Tibial artery (tissue), 4 donors: ENCODE data around the gene UBXN2A.

Source experiments
- DNase-seq, 2 donors: peaks; one replicate each; pipeline ENCODE4 v3.0.0-alpha.2; 2019
- H3K27ac ChIP-seq, 2 donors: fragments of 200-600 bp; sonication (generic) in 1 of 2; 1 replicate in 1 of 2; 2 replicates in 1 of 2; pipeline ENCODE4 v1.5.1; 2018 to 2019; ENCODE audit warnings: mild to moderate bottlenecking in 1 of 2
- H3K27me3 ChIP-seq, 2 donors: fragments of 200-600 bp; sonication (generic) in 1 of 2; one replicate each; pipeline versions ENCODE4 v1.5.1 to v1.6.0; 2016 to 2019
- H3K36me3 ChIP-seq, 3 donors: fragments of 200-600 bp; sonication (generic) in 2 of 3; one replicate each; pipeline ENCODE4 v1.5.1; 2016 to 2019; ENCODE audit warnings: mild to moderate bottlenecking in 2 of 3
- H3K4me1 ChIP-seq, 4 donors: fragments of 200-600 bp; sonication (generic) in 2 of 4; 1 replicate in 3 of 4; 2 replicates in 1 of 4; pipeline ENCODE4 v1.5.1; 2016 to 2019
- H3K4me3 ChIP-seq, 2 donors: fragments of 200-600 bp; sonication (generic) in 1 of 2; 1 replicate in 1 of 2; 2 replicates in 1 of 2; pipeline ENCODE4 v1.5.1; 2018 to 2019; ENCODE audit warnings: mild to moderate bottlenecking in 2 of 2
- H3K9me3 ChIP-seq, 3 donors: fragments of 200-600 bp; sonication (generic) in 1 of 3; one replicate each; pipeline ENCODE4 v1.5.1; 2016 to 2019
- CTCF ChIP-seq, 2 experiments: fragments of 200-600 bp in 1 of 2; fragments of 450-650 bp in 1 of 2; IDR thresholded peaks; one replicate each; pipeline ENCODE4 v1.5.1; 2017 to 2019; ENCODE audit warnings: antibody characterized with exemption in 2 of 2, mild to moderate bottlenecking in 1 of 2, moderate library complexity in 1 of 2
- intact Hi-C: fragments of 100-400 bp; cut with DNase I; formaldehyde crosslinking; loops from one replicate; pipeline ENCODE4 v1.15.0; 2023; ENCODE audit warnings: low total_unique reads

Gene UBXN2A

DNA sequence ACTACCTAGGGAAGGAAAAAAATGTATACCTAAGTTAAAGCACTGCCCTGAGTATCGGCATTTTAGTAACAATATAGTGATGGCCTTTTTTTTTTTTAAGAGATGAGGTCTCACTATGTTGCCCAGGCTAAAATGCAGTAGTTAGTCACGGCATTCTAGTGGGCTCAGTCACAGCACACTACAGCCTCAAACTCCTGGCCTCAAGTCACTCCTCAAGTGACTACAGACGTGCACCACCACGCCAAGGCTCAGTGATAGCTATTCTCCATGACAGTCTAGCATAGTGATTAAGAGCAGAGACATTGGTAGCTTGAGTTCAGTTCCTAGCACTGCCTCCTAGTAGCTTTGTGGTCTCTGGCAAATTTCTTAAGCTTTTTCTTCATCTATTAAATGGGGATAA, 27.6 kb downstream of the UBXN2A start:
- no peaks in the 10 kb centered on the region for H3K27me3 ChIP-seq
- DNase-seq = no peak
- peaks cover 16 to 24% (median 16%) of the 10 kb centered on the region in 3 donors for H3K36me3 ChIP-seq
- intact Hi-C loops = no loop called here
- TF ChIP-seq CTCF (IDR thresholded peaks at IDR 0.05) = no peak
- H3K27ac ChIP-seq = no peak overlapping the region
- H3K4me1 ChIP-seq = no peaks in the 10 kb centered on the region
- H3K4me3 ChIP-seq = no peak overlapping the region
- no peaks in the 10 kb centered on the region for H3K9me3 ChIP-seq

GRCh38 chr2:23976883-23977282, 36.6 kb downstream of the UBXN2A start:
- intact Hi-C loops = no loop called here
- Histone ChIP-seq H3K27me3 (no peaks in the 10 kb centered on the region), H3K27ac (no peak overlapping the region), H3K4me3 (no peak overlapping the region), H3K9me3 (no peaks in the 10 kb centered on the region), H3K36me3 (peaks cover 31 to 61% (median 38%) of the 10 kb centered on the region in 3 donors), H3K4me1 (no peaks in the 10 kb centered on the region)
- TF ChIP-seq CTCF (IDR thresholded peaks at IDR 0.05) = no peak
- no peak for DNase-seq

GRCh38 chr2:23988371-23988770, 48.1 kb downstream of the UBXN2A start:
- intact Hi-C loops = no loop called here

GRCh38 chr2:23992931-23993330, 52.7 kb downstream of the UBXN2A start:
- Histone ChIP-seq H3K27ac (no peak overlapping the region), H3K4me1 (no peaks in the 10 kb centered on the region)

More at GRCh38 chr2:23988371-23988770, 48.1 kb downstream of the UBXN2A start:
- peak; percentile 6 to 8 for TF ChIP-seq CTCF (IDR thresholded peaks at IDR 0.05)
- Histone ChIP-seq H3K27ac (no peak overlapping the region), H3K27me3 (no peaks in the 10 kb centered on the region), H3K4me3 (no peak overlapping the region), H3K36me3 (peaks cover 15 to 40% (median 37%) of the 10 kb centered on the region in 3 donors), H3K9me3 (no peaks in the 10 kb centered on the region), H3K4me1 (no peaks in the 10 kb centered on the region)
- DNase-seq = no peak

GRCh38 chr2:23993736-23994269, 53.5 kb downstream of the UBXN2A start:
- Histone ChIP-seq H3K4me1 (no peaks in the 10 kb centered on the region), H3K27me3 (no peaks in the 10 kb centered on the region), H3K4me3 (no peak overlapping the region), H3K36me3 (peaks cover 0 to 15% (median 8%) of the 10 kb centered on the region in 3 donors), H3K9me3 (no peaks in the 10 kb centered on the region), H3K27ac (no peak overlapping the region)
- intact Hi-C loops = no loop called here
- DNase-seq = no peak
- TF ChIP-seq CTCF (IDR thresholded peaks at IDR 0.05) = no peak

More at GRCh38 chr2:23992931-23993330, 52.7 kb downstream of the UBXN2A start:
- Histone ChIP-seq H3K36me3 (peaks cover 0 to 12% (median 9%) of the 10 kb centered on the region in 3 donors), H3K27me3 (no peaks in the 10 kb centered on the region), H3K9me3 (no peaks in the 10 kb centered on the region), H3K4me3 (no peak overlapping the region)
- no peak for DNase-seq
- intact Hi-C loops = no loop called here
- no peak for TF ChIP-seq CTCF (IDR thresholded peaks at IDR 0.05)

GRCh38 chr2:23994567-23994966, 54.3 kb downstream of the UBXN2A start:
- Histone ChIP-seq H3K4me3 (no peak overlapping the region), H3K27ac (no peak overlapping the region), H3K4me1 (no peaks in the 10 kb centered on the region), H3K9me3 (no peaks in the 10 kb centered on the region), H3K27me3 (no peaks in the 10 kb centered on the region), H3K36me3 (peaks cover 3 to 16% (median 15%) of the 10 kb centered on the region in 3 donors)
- DNase-seq = no peak
- no peak for TF ChIP-seq CTCF (IDR thresholded peaks at IDR 0.05)
- intact Hi-C loops = no loop called here
